ENCODE data around the gene UBE2Q1. TPM values are rescaled to one million over a fixed set of nuclear protein-coding genes. Genes with fewer than 3 reads are reported as not detected.

Gene UBE2Q1
- total and polyA plus RNA-seq, 2 of the 4 experiments (the other 2 are of a cell fraction) = 20.6 to 24.7 TPM

GRCh38 chr1:154548028-154548427, 10.4 kb downstream of the UBE2Q1 start:
- peaks cover 19% of the 10 kb centered on the region for H3K27me3 ChIP-seq (ENCODE audit: control insufficient read depth, insufficient read depth, low read length)
- H2AFZ ChIP-seq (replicated peaks; ENCODE audit: low read length, poor library complexity) = no peak overlapping the region
- H2BK5ac ChIP-seq (ENCODE audit: low read depth, low read length, poor library complexity, severe bottlenecking) = no peak overlapping the region
- no peak overlapping the region for H4K5ac ChIP-seq (ENCODE audit: low read depth, low read length)
- no peak overlapping the region for H2BK15ac ChIP-seq (ENCODE audit: low read depth, low read length)
- no peak overlapping the region for H4K8ac ChIP-seq (ENCODE audit: low read depth in 2 of 2, low read length in 2 of 2)
- intact Hi-C loops (cut with micrococcal nuclease) = loop anchor here (5.0 kb wide), 2 partner anchors 141 to 196 kb away; partner anchors contain the start of gene IL6R
- no peak overlapping the region for H3K9ac ChIP-seq (ENCODE audit: low read depth, low read length)
- no peak overlapping the region for H3K14ac ChIP-seq (replicated peaks; ENCODE audit: low read depth, low read length)
- no peak overlapping the region for H2BK120ac ChIP-seq (ENCODE audit: low read depth, low read length)
- ChIA-PET POLR2A (ENCODE audit: unreplicated experiment) (no interaction called here), CTCF (no interaction called here)
- peaks cover 4 to 16% of the 10 kb centered on the region in 2 experiments; a peak in 2 of 4 replicates for H3K79me1 ChIP-seq (ENCODE audit: low read depth in 1 of 2, low read length in 2 of 2)
- TF ChIP-seq SMC3 (IDR thresholded peaks at IDR 0.05; ENCODE audit: low read depth, low read length) (no peak), CHD1 (IDR thresholded peaks at IDR 0.05; ENCODE audit: low read depth, low read length) (no peak), POLR2A (IDR thresholded peaks at IDR 0.05; ENCODE audit: low read depth, low read length) (no peak)
- H3K9me3 ChIP-seq (ENCODE audit: control insufficient read depth, insufficient read depth, low read length) = no peaks in the 10 kb centered on the region
- no peak overlapping the region for H3K18ac ChIP-seq (ENCODE audit: low read depth, low read length)
- no CpG with 5 or more reads among the region's 1 CpG for WGBS, 2 experiments (ENCODE audit: extremely low coverage in 2 of 2, insufficient read length in 1 of 2)
- peaks cover under 1% of the 10 kb centered on the region; the same call in 1 of the 2 replicates for H3K4me1 ChIP-seq (ENCODE audit: control insufficient read depth, insufficient read depth, low read length)
- H3K27ac ChIP-seq (ENCODE audit: insufficient read depth, low read length) = no peak overlapping the region
- H2BK20ac ChIP-seq (ENCODE audit: low read depth, low read length) = no peak overlapping the region
- ATAC-seq (ENCODE audit: low read depth) = no peak
- H3K23ac ChIP-seq (ENCODE audit: low read depth, low read length) = no peak overlapping the region
- no peak for DNase-seq
- no peak overlapping the region for H3K4me2 ChIP-seq (ENCODE audit: low read depth, low read length)
- H4K91ac ChIP-seq (ENCODE audit: insufficient read depth, low read depth, low read length) = no peak overlapping the region
- no peaks in the 10 kb centered on the region; the same call in 1 of the 2 replicates for H3K9me1 ChIP-seq (ENCODE audit: insufficient read depth, low read length)
- no peak overlapping the region for H3K4me3 ChIP-seq (ENCODE audit: insufficient read depth, low read depth, low read length)
- H3K4ac ChIP-seq (ENCODE audit: low read depth, low read length) = no peak overlapping the region
- H2AK9ac ChIP-seq (replicated peaks; ENCODE audit: low read depth, low read length, poor library complexity) = no peak overlapping the region
- BruUV-seq (replicated peaks) = no TSS peak
- H2AK5ac ChIP-seq (ENCODE audit: low read depth, low read length) = no peak overlapping the region
- dilution Hi-C loops (cut with HindIII; ENCODE audit: low sequenced_read_pairs, unreplicated experiment) = no loop called here
- H3K56ac ChIP-seq (ENCODE audit: extremely low read depth, insufficient read depth, low read length) = no peak overlapping the region
- H4K20me1 ChIP-seq (ENCODE audit: insufficient read depth, low read length) = peaks cover 21% of the 10 kb centered on the region; the same call in 1 of the 2 replicates
- in situ Hi-C loops (cut with MboI; ENCODE audit: low sequenced_read_pairs) = loop anchor here (5.0 kb wide), 1 partner anchor 61 kb away; no protein-coding TSS in a partner anchor
- H3K36me3 ChIP-seq (ENCODE audit: control insufficient read depth, insufficient read depth, low read length) = peaks cover 43% of the 10 kb centered on the region

Measured in IMR-90 (cell line).